Stimulated activated naive CD8-positive, alpha-beta T cell treated with anti-CD3 and anti-CD28 coated beads, Interleukin-15, Interleukin-2, amounts not matched to agents 100 U/mL and 50 U/mL, for 24 hours (primary cell): Measurements from ENCODE around the gene TRPV4.
"Not testable (repeated sequence)": the region's sequence is repeated elsewhere in the genome, so short reads cannot be mapped to it uniquely, and the experiment has no call there.

ENCODE experiments used
- ATAC-seq: fragments of 150-1000 bp; cut with Tn5 transposase; one replicate; pipeline ENCODE4 v1.10.0; 2021
- DNase-seq: peaks from one replicate; pipeline ENCODE4 v3.0.0; 2021

The TRPV4 gene

DNA sequence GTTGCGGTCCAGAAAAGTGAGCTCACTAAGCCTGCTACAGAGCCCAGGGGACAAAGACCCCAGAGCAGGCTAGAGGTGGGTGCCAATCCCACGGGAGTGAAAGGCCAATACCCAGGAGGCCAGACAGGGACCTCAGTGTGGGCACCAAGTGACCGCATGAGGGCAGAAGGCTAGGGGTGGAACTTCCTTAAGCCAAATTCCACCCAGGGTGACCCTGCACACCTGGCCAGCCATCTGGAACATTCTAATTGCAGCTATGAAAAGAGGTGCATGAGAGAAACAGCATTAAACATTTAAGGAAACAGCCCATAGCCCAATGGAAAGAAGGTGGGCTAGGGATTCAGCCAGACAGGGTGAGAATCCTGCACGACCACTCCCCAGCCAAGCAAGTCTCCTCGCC lies 27.8 kb upstream of the TRPV4 start:
- no peak for ATAC-seq
- no peak for DNase-seq

DNA sequence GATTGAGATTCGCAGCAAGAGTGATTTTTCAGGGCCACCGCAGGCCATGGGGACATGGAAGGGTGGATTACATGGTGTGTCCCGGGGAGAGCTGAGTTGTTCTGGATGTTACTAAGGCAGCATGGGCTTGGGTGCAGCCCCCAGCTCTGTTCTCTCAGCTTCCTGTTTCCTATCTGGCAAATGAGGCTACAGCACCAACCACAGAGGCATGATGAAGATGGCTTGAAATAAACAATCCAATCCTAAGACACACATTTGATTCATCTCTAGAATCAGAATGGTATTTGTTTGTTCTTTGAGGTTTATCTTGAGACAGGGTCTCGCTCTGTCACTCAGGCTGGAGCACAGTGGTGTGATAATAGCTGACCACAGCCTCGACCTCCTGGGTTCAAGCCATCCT lies 25.6 kb upstream of the TRPV4 start:
- ATAC-seq (peak; percentile 21), DNase-seq (no peak)

DNA sequence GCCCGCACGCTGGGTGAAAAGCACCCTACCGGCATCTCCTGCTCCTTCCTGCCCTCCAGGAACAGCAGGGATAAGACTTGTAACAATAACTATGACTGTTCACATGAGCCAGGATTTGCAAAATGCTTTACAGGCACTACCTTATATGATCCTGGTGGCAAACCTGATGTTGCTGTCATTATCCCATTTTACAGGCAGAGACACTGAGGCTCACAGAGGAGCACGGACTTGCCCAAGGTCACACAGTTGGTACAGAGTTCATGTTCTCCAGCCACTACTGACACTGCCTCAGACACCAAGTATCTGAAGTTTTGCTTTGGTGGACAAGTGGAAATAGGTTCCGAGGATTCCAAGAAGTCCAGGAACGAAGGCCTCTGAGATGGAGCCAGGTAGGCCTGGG lies 24.5 kb upstream of the TRPV4 start:
- DNase-seq: no peak
- no peak for ATAC-seq

DNA sequence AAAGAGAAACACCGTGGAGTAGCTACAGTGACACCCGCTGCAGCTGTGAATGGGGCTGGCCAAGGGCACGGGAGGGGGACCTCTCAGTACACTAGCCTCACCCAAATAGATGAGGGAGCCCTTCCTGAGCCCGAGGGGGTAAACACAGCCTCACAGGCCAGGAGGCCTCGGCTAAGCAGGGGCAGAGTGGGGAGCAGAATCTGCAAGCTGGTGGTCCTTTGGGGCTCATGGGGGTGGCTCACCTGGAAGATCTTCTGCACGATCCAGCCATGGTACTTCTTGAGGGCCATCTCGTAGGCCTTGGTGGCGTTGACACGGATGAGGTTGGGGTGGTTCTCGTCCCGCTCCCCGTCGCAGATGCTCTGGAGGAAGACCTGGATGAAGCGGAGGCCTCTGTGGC lies 22.2 kb upstream of the TRPV4 start:
- no peak for DNase-seq
- ATAC-seq: no peak

DNA sequence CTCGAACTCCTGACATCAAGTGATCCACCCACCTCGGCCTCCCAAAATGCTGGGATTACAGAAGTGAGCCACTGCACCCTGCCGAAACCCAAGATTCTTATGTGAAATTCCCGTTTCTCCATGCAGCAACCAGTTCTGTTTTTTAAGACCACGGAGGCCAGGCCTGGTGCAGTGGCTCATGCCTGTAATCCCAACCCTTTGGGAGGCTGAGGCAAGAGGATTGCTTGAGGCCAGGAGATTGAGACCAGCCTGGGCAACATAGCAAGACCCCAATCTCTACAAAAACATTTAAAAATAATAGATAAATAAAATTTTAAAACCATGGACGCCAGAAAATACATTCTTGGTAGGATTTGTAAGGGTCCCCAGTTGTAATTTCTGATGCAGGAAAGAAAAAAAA lies 17.3 kb upstream of the TRPV4 start:
- not testable (repeated sequence) for ATAC-seq, DNase-seq

DNA sequence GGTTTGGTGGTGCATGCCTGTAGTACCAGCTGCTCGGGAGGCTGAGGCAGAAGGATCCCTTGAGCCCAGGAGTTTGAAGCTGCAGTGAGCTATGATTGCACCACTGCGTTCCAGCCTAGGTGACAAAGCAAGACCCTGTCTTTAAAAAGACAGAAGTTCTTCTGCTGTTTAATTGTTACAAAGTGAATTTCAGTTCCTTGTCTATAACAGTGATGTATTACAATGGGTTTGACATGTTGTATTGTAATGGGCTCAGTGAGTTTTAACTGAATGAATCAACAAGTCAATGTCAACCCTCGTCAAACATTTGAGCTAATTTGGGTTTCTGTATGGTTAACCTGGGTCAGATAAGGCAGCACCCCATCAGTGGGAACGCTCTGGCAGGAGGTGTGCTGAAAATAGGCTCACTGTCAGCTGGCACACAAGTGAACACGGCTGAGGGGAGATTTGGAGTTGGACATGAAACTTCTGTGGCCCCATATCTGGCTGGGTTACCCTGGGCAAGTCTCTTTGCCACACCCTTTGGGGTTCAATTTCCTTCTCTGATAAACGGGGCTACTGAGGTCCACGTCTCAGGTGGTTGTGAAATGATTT lies 14.0 kb upstream of the TRPV4 start:
- ATAC-seq (no peak), DNase-seq (no peak)

DNA sequence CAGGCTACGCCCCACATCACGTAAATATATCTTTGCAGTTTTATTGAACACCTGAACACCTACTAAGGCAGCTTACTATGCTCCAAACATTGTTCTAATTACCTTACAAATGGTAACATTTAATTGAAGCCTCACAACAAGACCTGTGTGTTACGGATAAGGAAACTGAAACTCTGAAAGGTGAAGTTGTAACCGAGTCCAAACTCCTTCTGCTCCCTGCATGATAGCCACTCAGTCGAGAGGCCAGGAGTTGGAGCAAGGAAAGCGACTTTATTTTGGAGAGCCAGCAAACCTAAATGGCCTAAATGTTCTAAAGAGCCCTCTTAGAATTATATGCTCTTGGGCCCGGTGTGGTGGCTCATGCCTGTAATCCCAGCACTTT lies 12.6 kb upstream of the TRPV4 start:
- ATAC-seq (no peak), DNase-seq (no peak)

DNA sequence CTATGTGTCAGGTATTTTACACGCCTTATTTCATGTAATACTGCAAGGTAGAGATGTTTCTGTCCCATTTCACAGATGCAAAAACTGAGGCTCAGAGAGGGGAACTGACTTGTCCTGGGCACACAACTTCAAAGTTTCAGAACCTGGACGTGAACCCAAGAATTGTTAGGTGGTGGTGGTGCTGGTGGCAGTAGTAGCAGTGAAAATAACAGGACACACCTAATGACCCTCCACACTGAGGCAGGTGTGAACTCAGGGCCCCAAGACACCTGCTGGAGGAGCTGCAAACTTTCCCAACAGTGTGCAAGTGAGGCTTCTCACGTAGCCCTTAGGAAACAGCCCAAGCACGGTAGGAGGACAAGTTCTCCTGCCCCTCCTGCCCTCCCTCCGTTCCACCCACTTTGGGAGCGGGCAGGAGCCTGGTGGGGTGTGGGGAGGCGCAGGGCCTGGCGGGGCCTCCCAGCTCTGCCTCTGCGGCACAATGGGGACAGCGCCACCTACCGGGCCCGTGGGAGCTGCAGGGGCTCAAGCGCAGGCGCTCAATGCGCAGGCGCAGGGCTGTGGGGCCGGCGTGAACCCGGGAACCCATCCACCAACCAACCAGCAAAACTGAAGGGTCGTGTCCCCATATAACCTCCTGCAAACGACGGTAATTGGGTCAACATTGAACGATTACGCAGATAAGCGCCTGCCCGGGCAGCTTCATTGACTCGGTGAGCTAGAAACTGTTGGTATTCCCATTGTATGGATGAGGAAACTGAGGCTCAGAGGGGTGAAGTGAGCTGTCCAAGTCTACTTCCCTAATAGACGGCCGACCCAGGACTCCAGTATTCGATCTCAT lies 12.0 kb upstream of the TRPV4 start:
- ATAC-seq (peak; percentile 96), DNase-seq (peak; percentile 96)

DNA sequence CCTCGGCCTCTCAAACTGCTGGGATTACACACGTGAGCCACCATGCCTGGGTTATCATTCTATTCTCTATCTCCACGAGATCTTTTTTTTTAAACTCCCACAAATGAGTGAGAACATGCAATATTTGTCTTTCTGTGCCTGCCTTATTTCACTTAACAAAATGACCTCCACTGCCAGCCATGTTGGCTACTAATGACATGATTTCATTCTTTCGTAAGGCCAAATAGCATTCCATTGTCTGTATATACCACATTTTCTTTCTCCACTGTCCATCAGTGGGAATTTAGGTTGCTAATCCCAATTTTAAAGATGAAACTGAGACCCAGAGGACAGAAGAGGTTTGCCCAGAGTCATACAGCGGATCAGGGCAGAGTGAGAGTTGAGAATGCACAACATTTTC lies 10.9 kb upstream of the TRPV4 start:
- ATAC-seq: no peak

DNA sequence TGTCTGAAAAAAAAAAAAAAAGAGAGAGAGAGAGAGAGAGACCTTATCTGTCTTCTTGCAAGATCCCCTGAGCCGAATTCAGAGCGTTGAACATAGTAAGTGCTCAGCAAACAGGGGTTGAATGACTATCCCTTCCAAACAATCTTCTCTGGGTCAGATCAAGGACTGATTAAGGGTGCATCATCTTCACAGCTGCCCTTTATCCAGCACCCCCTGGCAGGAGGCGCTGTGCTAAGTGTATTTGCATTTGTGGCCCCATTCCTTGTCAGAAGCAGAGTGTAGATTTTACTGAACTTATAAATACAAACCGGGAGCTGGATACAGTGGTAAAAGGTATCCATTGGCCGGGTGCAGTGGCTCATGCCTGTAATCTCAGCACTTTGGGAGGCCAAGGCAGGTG lies 8.8 kb upstream of the TRPV4 start:
- DNase-seq (no peak), ATAC-seq (no peak)

More for the DNA sequence above, 10.9 kb upstream of the TRPV4 start:
- no peak for DNase-seq

DNA sequence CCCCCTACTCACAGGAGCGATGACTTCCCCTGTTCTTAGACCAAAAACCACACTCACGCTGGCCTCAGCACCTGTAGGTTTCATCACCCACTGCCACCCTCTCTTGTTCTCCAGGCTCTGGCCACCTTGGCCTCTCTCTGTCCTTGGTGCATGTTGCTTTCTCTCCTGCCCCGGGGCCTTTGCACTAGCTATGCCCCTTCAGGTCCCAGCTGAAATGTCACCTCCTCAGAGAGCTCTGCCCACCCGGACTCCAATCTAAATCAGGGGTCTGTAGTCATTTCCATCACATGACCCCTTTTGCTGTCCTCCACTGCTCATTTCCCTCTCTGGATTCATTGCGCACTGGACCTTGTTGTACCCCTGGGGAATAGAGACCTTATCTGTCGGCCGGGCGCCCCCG lies 8.2 kb upstream of the TRPV4 start:
- no peak for ATAC-seq
- no peak for DNase-seq

DNA sequence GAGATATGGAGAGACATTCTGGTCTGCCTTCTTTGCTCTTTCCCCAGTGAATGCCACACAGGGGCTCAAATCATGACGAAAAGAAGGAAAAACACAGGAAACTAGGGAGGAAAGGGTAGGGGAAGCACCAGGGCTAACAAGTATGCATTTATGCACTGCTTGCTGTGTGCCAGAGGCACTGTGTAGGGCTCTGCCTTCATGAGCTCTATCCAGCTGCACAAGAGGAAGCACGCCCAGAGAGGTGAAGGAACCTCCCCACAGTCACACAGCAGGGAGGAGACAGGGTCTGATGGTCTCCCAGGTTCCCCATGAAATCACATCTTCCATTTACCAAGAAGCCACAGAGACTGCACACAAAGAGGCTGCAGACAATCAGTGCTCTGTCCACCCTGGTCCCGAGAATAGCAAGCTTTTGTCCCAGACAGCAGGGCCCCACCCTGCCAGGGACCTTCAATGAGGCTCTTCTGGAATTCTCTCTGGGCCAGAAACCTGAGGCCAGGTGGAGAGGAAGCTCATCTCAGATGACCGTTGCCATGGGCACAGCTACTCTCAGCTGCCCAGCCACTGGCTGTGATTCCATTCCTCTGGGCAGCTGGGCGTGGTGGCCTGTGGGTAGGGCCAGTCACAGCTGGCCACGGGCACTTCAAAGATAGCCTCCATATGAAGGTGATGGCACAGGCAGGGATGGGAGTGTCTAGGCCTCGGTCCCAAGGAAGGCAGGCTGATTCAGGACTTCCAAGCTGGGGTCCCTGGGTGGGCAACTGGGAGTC lies 7.3 kb upstream of the TRPV4 start:
- ATAC-seq: no peak

DNA sequence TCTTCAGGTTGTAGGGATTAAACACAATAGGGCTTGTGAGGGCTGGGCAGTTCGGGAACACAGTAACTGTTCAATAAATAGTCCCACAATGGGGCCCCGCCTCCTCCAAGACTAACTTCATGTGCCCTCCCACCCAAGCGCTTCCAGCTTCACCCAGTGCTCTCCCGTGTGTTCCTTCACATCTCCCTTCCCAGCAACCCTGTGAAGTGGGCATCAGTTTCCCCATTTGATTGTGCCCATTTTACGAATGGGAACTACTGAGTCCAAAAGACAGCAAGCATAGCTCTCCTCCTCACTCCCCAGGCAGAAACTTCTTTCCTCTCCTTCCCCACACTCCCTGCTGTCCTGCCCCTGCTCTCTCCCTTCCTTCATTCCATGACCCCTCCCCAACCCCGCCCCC lies 6.2 kb upstream of the TRPV4 start:
- no peak for ATAC-seq
- DNase-seq: no peak

More for the DNA sequence above, 7.3 kb upstream of the TRPV4 start:
- DNase-seq: no peak

DNA sequence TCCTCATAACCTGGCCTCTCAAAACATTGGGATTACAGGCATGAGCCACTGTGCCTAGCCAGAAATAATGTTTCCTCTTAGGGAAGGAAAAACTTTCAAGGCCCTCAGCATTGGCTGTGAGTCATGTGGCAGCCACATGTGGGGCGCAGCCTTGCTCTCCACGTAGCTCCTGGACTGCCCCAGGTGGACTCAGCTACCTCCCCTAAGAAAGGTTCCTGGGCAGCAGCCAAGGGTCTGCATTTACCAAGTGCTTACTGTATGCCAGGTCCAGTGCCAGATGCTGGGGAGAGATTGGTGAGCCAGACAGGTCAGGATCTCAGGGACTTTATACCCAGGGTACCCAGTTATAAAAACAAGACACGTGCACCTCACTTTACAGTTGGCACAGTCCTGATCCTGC lies 3.7 kb upstream of the TRPV4 start:
- ATAC-seq: no peak
- DNase-seq: no peak

DNA sequence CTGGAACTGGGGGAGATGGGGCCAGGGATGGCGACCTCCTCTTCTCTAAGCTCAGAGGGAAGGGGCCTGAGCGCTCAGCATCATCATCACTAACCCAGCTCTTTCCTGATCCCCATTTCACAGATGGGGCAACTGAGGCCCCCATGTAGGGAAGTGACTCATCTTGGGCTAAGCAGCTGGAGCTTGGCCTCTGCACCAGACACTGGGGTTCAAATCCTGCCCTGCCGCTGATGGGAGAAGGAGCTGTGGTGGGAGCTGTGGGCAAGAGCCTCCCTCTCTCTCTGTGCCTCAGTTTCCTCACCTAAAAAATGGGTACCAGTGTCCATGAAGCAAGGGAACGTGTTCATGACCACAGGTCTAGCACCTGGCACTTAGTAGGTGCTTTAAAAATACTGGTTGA lies 2.6 kb upstream of the TRPV4 start:
- DNase-seq: no peak
- ATAC-seq: no peak

DNA sequence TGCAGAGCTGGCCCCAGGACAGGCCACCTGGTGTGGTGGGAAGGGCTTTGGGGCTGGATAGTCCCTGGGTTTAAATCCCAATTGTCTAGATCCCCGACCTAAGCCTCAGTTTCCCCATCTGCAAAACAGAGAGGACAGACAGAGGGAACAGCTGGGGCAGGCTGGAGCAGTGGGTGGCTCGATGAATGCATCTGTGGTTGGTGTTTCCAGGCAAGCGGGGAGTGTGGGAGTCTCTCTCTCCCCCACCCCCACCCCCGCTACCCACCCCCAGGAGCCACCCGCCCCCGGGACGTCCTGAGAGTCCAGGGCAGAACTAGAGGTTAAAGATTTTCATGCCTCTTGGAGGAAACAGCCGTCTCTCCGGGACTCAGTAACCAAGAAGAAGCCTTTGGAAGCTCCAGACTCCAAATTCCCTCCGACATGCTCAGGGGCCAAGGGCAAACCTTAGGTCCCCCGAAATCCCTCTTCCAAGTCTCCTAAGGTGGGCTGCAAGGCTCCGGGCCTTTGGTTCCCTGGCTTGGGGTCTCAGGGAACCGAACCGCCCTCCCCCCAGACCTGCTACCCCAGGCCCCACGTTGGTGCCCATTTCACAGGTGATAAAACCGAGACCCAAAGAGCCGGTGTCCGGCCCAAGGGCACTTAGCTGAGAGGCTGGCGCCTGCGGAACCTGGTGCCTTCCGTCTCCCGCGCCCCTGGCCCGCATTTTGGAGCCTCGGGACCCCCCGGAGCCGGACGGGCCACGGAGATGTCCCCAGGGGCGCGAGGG lies 474 bp downstream of the TRPV4 start:
- DNase-seq (no peak), ATAC-seq (no peak)

DNA sequence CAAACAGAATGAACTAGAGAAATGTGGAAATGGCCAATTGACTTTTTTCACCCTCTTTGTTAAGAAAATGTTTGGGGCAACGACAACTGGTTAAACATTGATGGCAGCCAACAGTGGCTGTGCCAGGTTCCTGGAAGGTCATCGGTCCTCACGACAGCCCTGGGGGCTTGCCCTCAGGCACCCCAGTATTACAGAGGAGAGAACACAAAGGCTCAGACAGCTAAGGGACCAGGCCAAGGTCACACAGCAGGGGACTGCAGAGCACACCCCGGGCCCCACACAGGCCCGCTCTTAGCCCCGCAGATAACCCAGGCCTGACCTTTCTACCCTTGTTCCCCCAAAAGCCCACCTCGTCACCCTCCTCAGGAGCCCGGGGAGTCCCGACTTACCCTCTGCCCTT lies 1.3 kb downstream of the TRPV4 start:
- DNase-seq: no peak
- no peak for ATAC-seq

DNA sequence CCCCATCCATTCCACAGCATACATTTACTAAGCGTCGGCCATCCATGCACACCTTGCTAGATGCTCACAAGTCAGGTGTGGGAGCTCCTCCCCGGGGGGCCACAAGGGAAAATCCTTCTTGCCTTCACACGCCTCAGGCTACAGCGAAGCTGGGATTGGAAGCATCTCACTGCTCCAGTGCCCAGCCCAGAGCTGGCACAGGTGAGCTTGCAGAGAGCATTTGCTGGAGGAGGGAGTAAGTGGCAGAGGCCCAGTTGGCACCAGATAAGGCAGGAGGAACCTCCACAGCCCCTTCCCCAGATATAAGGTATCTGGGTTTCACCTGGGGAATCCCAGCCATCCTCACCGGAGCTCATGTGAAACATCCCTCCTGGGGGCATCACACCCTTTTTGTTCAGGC lies 1.8 kb downstream of the TRPV4 start:
- ATAC-seq (no peak), DNase-seq (no peak)

DNA sequence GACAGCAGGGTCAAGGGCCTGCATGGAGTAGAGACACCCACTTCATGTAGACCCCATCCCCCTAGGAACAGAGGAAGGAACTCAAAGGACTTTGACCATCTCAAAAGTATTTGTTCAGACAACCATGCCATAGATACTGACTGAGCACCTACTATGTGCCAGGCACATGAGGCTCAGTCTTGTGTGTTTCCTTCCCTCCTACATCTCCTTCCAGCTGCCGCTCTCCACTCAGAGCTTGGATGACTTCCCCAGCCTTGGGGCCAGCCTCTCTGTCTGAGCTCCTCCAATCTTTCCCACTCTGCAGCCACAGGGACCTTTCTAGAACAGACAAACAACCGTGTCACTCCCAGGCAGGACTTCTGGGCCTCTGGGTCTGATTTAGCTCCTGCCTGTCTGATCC lies 2.5 kb downstream of the TRPV4 start:
- no peak for ATAC-seq
- DNase-seq: no peak

DNA sequence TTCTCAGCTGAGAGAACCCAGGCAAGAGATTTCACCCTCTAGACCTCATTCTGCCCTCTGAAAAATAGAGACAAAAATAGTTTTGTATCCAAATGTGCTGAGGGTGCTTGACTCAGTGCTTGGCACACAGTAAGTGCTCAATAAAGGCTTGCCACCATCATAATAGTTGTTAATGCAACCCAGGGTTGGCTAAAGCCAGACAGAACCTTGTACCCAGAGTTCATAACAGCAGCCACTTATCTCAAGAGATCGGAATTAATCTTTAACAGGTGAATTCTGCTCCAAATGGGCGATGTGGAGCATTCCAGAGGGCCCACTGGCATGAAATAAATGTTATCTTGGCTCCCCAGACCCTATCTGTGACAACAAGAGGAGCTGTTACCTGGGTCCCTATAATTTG lies 2.9 kb downstream of the TRPV4 start:
- no peak for ATAC-seq
- no peak for DNase-seq

DNA sequence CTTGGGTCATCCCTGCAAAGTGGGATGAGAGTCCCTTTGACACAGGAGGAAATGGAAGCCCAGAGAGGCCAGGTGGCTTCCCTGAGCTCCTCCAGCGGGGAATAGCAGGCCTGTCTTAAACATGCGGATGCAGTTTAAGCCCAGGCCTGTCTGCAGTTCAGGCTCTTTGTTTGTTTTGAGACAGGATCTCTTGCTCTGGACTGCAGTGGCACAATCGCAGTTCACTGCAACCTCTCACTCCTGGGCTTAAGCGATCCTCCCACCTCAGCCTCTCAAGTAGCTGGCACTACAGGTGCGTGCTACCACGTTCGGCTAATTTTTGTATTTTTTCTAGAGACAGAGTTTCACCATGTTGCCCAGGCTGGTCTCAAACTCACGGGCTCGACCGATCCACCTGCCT lies 3.5 kb downstream of the TRPV4 start:
- DNase-seq (no peak), ATAC-seq (no peak)

DNA sequence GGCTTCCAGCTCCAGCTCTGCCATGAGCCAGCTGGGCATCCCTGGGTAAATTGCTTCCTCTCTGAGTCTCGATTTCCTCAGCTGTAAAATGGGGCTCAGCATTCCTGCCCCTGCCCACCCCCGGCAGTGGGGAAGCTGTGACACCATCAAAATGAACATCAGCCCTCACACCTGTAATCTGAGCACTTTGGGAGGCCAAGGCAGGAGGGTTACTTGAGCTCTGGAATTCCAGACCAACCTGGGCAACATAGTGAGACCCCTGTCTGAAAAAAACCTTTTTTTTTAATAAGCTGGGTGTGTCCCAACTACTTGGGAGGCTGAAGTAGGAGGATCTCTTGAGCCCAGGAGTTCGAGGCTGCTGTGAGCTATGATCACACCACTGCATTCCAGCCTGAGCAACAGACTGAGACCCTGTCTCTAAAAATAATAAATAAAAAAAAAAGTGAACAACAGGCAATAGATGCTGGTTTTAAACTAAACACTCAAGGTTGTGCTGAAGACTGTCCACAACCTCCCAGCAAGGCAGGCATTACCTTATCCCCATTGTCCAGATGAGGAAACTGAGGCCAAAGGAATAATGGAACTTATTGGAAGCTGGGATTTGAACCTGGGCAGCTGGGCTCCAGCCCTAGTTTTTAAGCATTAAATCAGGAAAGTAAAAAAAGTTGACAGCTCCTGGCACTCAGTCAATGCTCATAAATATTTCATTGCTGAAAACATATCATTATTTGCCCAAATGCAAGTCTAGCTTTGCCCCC lies 4.3 kb downstream of the TRPV4 start:
- DNase-seq (no peak), ATAC-seq (no peak)
